ENCODE data around the gene C19orf53. TPM values are rescaled to one million over a fixed set of nuclear protein-coding genes. Genes with fewer than 3 reads are reported as not detected.
A peak's percentile ranks its signal among the peaks of the same experiment; 100 is the strongest.

C19orf53 gene
- total and polyA plus RNA-seq, 4 donors: 31.1 to 136 (median 126) TPM

DNA sequence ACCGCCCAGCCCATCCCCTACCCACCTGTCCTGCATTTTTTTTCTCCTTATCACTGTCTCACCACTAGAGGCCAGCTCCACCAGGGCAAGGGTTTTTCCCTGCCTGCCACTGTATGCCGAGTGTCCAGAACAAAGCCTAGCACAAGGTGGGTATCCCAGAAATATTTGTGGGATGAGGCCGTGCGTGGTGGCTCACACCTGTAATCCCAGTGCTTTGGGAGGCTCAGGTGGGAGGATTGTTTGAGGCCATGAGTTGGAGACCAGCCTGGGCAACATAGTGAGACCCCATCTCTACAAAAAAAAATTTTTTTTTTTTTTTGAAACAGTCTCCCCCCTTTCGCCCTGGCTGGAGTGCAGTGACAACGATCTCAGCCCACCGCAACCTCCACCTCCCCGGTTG, 12.8 kb upstream of the C19orf53 start:
- H3K4me3 ChIP-seq (ENCODE audit: low read depth, low read length): no peak overlapping the region
- no peak for DNase-seq (ENCODE audit: low read depth in 4 of 6, low spot score in 6 of 6)
- peaks cover 78% of the 10 kb centered on the region for H3K36me3 ChIP-seq (ENCODE audit: control insufficient read depth, insufficient read depth, low read length)
- WGBS (ENCODE audit: insufficient coverage): no CpG with 5 or more reads among the region's 8 CpGs
- H3K27me3 ChIP-seq (ENCODE audit: control insufficient read depth, insufficient read depth, low read length): no peaks in the 10 kb centered on the region
- peaks cover 16% of the 10 kb centered on the region for H3K4me1 ChIP-seq (ENCODE audit: control insufficient read depth, insufficient read depth, low read length)
- H3K27ac ChIP-seq (ENCODE audit: low read depth, low read length): no peak overlapping the region
- H3K9me3 ChIP-seq (ENCODE audit: control insufficient read depth, insufficient read depth, low read length): no peaks in the 10 kb centered on the region

DNA sequence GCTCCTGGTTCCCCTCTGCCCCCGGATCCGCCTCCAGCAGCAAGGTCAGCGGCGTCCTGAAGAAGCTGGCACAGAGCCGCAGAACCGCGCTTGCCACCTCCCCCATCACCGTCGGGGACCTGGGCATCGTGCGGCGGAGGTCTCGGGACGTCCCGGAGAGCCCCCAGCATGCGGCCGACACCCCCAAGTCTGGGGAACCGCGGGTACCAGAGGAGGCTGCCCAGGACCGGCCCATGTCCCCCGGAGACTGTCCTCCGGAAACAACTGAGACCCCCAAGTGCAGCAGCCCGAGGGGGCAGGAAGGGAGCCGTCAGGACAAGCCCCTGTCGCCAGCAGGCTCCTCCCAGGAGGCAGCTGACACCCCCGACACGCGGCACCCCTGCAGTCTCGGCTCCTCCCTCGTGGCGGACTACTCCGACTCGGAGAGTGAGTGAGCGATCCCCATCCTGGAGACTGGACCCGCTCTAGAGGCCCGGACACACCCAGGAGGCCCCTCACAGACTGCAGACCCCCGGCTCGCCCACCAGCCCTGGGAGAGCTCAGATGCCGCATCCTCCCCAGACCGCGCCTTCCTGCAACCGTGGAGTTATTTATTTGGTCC, 11.5 kb upstream of the C19orf53 start:
- Histone ChIP-seq H3K27ac (ENCODE audit: low read depth, low read length) (no peak overlapping the region), H3K9me3 (ENCODE audit: control insufficient read depth, insufficient read depth, low read length) (no peaks in the 10 kb centered on the region), H3K4me1 (ENCODE audit: control insufficient read depth, insufficient read depth, low read length) (peaks cover 16% of the 10 kb centered on the region), H3K36me3 (ENCODE audit: control insufficient read depth, insufficient read depth, low read length) (peaks cover 74% of the 10 kb centered on the region), H3K4me3 (ENCODE audit: low read depth, low read length) (no peak overlapping the region), H3K27me3 (ENCODE audit: control insufficient read depth, insufficient read depth, low read length) (no peaks in the 10 kb centered on the region)
- no peak for DNase-seq (ENCODE audit: low read depth in 4 of 6, low spot score in 6 of 6)
- WGBS (ENCODE audit: insufficient coverage): 89% methylated on average over 37 of the region's 42 CpGs

GRCh38 chr19:13763265-13763664, 11.0 kb upstream of the C19orf53 start:
- Histone ChIP-seq H3K27me3 (ENCODE audit: control insufficient read depth, insufficient read depth, low read length) (no peaks in the 10 kb centered on the region), H3K36me3 (ENCODE audit: control insufficient read depth, insufficient read depth, low read length) (peaks cover 74% of the 10 kb centered on the region), H3K4me3 (ENCODE audit: low read depth, low read length) (no peak overlapping the region), H3K27ac (ENCODE audit: low read depth, low read length) (no peak overlapping the region), H3K9me3 (ENCODE audit: control insufficient read depth, insufficient read depth, low read length) (no peaks in the 10 kb centered on the region), H3K4me1 (ENCODE audit: control insufficient read depth, insufficient read depth, low read length) (peaks cover 16% of the 10 kb centered on the region)
- 86% methylated on average over 2 of the region's 3 CpGs for WGBS (ENCODE audit: insufficient coverage)
- DNase-seq (ENCODE audit: low read depth in 4 of 6, low spot score in 6 of 6): no peak

GRCh38 chr19:13764101-13764807, 10.0 kb upstream of the C19orf53 start, which contains the start of gene MRI1:
Gene MRI1, plus strand, starts transcription at chr19:13764522. Its CDS starts 67 bp downstream, at chr19:13764589.
- Histone ChIP-seq H3K4me3 (ENCODE audit: low read depth, low read length) (peak within 1 kb of the TSS; percentile 53), H3K36me3 (ENCODE audit: control insufficient read depth, insufficient read depth, low read length) (peaks cover 74% of the 10 kb centered on the region), H3K27ac (ENCODE audit: low read depth, low read length) (peak within 1 kb of the TSS; percentile 71), H3K4me1 (ENCODE audit: control insufficient read depth, insufficient read depth, low read length) (peaks cover 16% of the 10 kb centered on the region), H3K27me3 (ENCODE audit: control insufficient read depth, insufficient read depth, low read length) (no peaks in the 10 kb centered on the region), H3K9me3 (ENCODE audit: control insufficient read depth, insufficient read depth, low read length) (no peaks in the 10 kb centered on the region)
- under 1% methylated on average over 64 of the region's 67 CpGs for WGBS (ENCODE audit: insufficient coverage)
- DNase-seq (ENCODE audit: low read depth in 4 of 6, low spot score in 6 of 6): peak; percentile 49 to 94 (median 76)

DNA sequence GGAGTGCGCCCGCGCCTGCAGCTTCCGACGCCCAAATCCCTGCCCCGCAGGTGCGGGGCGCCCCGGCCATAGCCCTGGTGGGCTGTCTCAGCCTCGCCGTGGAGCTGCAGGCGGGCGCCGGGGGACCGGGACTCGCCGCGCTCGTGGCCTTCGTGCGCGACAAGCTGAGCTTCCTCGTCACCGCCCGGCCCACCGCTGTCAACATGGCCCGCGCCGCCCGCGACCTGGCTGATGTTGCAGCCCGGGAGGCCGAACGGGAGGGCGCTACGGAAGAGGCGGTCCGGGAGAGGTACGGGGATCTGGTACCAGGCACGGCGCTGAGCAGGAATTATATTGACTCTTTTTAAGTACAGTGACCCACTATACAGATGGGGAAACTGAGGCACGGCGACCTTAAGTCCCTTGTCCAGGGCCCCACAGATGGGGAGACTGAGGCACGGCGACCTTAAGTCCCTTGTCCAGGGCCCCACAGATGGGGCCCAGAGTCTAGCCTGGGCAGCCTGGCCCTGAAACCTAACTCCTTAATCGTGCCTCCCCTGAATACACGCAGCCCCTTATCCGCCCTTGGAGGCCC, 9.3 kb upstream of the C19orf53 start:
- Histone ChIP-seq H3K36me3 (ENCODE audit: control insufficient read depth, insufficient read depth, low read length) (peaks cover 74% of the 10 kb centered on the region), H3K9me3 (ENCODE audit: control insufficient read depth, insufficient read depth, low read length) (no peaks in the 10 kb centered on the region), H3K27me3 (ENCODE audit: control insufficient read depth, insufficient read depth, low read length) (no peaks in the 10 kb centered on the region), H3K4me3 (ENCODE audit: low read depth, low read length) (peak overlapping the region; percentile 53), H3K27ac (ENCODE audit: low read depth, low read length) (peak overlapping the region; percentile 61), H3K4me1 (ENCODE audit: control insufficient read depth, insufficient read depth, low read length) (peaks cover 16% of the 10 kb centered on the region)
- DNase-seq (ENCODE audit: low read depth in 4 of 6, low spot score in 6 of 6): peak in 2 of 6 donors; percentile 27 to 34
- WGBS (ENCODE audit: insufficient coverage): 2% methylated on average over 48 of the region's 48 CpGs

DNA sequence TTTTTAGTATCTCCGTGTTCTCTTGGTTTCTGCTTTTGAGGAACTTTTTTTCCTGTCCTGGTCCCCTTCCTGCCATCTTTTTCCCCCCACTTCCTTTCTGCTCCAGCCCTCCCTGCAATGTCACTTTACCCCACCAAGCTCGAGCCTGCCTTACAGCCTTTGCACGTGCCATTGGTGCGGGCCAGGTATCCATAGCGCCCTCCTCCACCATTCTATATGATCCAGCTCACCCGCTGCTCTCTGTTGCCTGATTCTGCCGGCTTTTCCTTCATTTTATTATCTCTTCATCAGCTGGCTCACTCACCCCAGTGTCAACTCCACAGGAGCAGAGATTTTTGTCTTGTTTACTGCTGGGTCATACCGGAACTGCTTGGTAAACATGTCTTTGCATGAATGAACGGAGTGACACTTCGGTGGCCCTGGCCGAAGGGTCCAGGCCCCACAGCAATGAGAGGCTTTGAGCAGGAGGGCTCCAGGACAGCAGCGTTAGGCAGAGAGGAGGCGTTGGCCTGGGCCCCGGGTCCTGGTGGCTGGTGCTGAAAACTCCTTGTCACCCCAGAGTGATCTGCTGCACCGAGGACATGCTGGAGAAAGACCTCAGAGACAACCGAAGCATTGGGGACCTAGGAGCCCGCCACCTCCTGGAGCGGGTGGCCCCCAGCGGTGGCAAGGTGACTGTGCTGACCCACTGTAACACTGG, 8.7 kb upstream of the C19orf53 start:
- peaks cover 74% of the 10 kb centered on the region for H3K36me3 ChIP-seq (ENCODE audit: control insufficient read depth, insufficient read depth, low read length)
- no peak overlapping the region for H3K27ac ChIP-seq (ENCODE audit: low read depth, low read length)
- no peak for DNase-seq (ENCODE audit: low read depth in 4 of 6, low spot score in 6 of 6)
- peaks cover 16% of the 10 kb centered on the region for H3K4me1 ChIP-seq (ENCODE audit: control insufficient read depth, insufficient read depth, low read length)
- H3K9me3 ChIP-seq (ENCODE audit: control insufficient read depth, insufficient read depth, low read length): no peaks in the 10 kb centered on the region
- H3K4me3 ChIP-seq (ENCODE audit: low read depth, low read length): peak overlapping the region; percentile 53
- WGBS (ENCODE audit: insufficient coverage): 52% methylated on average over 18 of the region's 19 CpGs
- H3K27me3 ChIP-seq (ENCODE audit: control insufficient read depth, insufficient read depth, low read length): no peaks in the 10 kb centered on the region

GRCh38 chr19:13766095-13766481, 8.2 kb upstream of the C19orf53 start:
- peaks cover 75% of the 10 kb centered on the region for H3K36me3 ChIP-seq (ENCODE audit: control insufficient read depth, insufficient read depth, low read length)
- no peaks in the 10 kb centered on the region for H3K27me3 ChIP-seq (ENCODE audit: control insufficient read depth, insufficient read depth, low read length)

DNA sequence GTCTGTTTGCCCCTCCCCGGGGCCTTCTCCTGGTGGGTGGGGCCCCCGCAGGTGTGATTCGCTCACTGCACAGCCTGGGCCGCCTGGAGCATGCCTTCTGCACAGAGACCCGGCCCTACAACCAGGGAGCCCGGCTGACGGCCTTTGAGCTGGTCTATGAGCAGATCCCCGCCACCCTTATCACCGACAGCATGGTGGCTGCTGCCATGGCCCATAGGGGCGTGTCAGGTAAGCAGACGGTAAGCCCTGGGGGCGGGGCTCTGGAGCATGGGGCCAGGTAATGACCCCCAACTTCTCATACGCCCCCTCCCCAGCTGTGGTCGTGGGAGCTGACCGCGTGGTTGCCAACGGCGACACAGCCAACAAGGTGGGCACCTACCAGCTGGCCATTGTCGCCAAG, 5.7 kb upstream of the C19orf53 start:
- Histone ChIP-seq H3K4me1 (ENCODE audit: control insufficient read depth, insufficient read depth, low read length) (peaks cover 16% of the 10 kb centered on the region), H3K27me3 (ENCODE audit: control insufficient read depth, insufficient read depth, low read length) (no peaks in the 10 kb centered on the region), H3K9me3 (ENCODE audit: control insufficient read depth, insufficient read depth, low read length) (no peaks in the 10 kb centered on the region), H3K36me3 (ENCODE audit: control insufficient read depth, insufficient read depth, low read length) (peaks cover 70% of the 10 kb centered on the region), H3K4me3 (ENCODE audit: low read depth, low read length) (no peak overlapping the region), H3K27ac (ENCODE audit: low read depth, low read length) (no peak overlapping the region)
- 93% methylated on average over 17 of the region's 19 CpGs for WGBS (ENCODE audit: insufficient coverage)
- DNase-seq (ENCODE audit: low read depth in 4 of 6, low spot score in 6 of 6): no peak

More at GRCh38 chr19:13766095-13766481, 8.2 kb upstream of the C19orf53 start:
- Histone ChIP-seq H3K9me3 (ENCODE audit: control insufficient read depth, insufficient read depth, low read length) (no peaks in the 10 kb centered on the region), H3K4me1 (ENCODE audit: control insufficient read depth, insufficient read depth, low read length) (peaks cover 16% of the 10 kb centered on the region), H3K4me3 (ENCODE audit: low read depth, low read length) (no peak overlapping the region), H3K27ac (ENCODE audit: low read depth, low read length) (no peak overlapping the region)
- DNase-seq (ENCODE audit: low read depth in 4 of 6, low spot score in 6 of 6): no peak
- WGBS (ENCODE audit: insufficient coverage): 100% methylated on average over 2 of the region's 3 CpGs

- no peak overlapping the region for H3K4me3 ChIP-seq (ENCODE audit: low read depth, low read length)
- no peaks in the 10 kb centered on the region for H3K27me3 ChIP-seq (ENCODE audit: control insufficient read depth, insufficient read depth, low read length)
- no peaks in the 10 kb centered on the region for H3K9me3 ChIP-seq (ENCODE audit: control insufficient read depth, insufficient read depth, low read length)
- H3K27ac ChIP-seq (ENCODE audit: low read depth, low read length): no peak overlapping the region
- peaks cover 14% of the 10 kb centered on the region for H3K4me1 ChIP-seq (ENCODE audit: control insufficient read depth, insufficient read depth, low read length)
- WGBS (ENCODE audit: insufficient coverage): 91% methylated on average over 12 of the region's 16 CpGs
- no peak for DNase-seq (ENCODE audit: low read depth in 4 of 6, low spot score in 6 of 6)
- H3K36me3 ChIP-seq (ENCODE audit: control insufficient read depth, insufficient read depth, low read length): peaks cover 72% of the 10 kb centered on the region
Measured at GRCh38 chr19:13770013-13770635, 4.1 kb upstream of the C19orf53 start.
